ENCODE results near the gene ARHGAP8. TPM values are rescaled to one million over a fixed set of nuclear protein-coding genes. Genes with fewer than 3 reads are reported as not detected.

The ARHGAP8 gene
- total RNA-seq, 1 donor from 2014 or later, result 0.25 TPM

DNA sequence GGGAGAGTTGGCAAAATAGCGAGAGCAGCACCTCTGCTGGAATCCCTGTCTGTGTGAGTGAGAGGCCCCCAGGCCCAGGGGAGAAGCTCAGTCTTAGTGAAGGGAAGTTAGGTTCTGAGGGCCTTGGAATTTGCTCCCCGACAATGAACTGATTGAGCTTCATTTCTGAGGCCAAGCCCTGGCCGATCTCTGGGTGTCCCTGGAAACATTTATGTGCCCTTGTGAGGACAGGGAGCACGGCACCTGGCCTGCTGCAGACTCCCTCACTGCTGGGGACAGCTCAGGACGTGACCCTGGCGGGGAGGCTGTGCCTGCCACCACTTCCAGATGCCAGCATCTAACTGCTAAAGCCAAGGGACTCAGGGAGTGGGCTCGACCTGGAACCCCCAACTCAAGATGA lies 52.0 kb downstream of the ARHGAP8 start:
- TF ChIP-seq, protein P1, sequence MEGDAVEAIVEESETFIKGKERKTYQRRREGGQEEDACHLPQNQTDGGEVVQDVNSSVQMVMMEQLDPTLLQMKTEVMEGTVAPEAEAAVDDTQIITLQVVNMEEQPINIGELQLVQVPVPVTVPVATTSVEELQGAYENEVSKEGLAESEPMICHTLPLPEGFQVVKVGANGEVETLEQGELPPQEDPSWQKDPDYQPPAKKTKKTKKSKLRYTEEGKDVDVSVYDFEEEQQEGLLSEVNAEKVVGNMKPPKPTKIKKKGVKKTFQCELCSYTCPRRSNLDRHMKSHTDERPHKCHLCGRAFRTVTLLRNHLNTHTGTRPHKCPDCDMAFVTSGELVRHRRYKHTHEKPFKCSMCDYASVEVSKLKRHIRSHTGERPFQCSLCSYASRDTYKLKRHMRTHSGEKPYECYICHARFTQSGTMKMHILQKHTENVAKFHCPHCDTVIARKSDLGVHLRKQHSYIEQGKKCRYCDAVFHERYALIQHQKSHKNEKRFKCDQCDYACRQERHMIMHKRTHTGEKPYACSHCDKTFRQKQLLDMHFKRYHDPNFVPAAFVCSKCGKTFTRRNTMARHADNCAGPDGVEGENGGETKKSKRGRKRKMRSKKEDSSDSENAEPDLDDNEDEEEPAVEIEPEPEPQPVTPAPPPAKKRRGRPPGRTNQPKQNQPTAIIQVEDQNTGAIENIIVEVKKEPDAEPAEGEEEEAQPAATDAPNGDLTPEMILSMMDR (IDR thresholded peaks at IDR 0.05), result no peak
- no peak for DNase-seq (ENCODE audit: low spot score)
- H3K27ac Mint-ChIP-seq (ENCODE audit: unreplicated experiment), result no peak overlapping the region
- H3K4me1 Mint-ChIP-seq (ENCODE audit: low read depth), result no peaks in the 10 kb centered on the region
- peaks cover 43% of the 10 kb centered on the region for H3K27me3 Mint-ChIP-seq (ENCODE audit: low read depth)
- no peak overlapping the region for H3K4me3 Mint-ChIP-seq (ENCODE audit: unreplicated experiment)
- H3K9me3 Mint-ChIP-seq (ENCODE audit: low read depth), result no peaks in the 10 kb centered on the region
- H3K36me3 Mint-ChIP-seq (ENCODE audit: low read depth), result peaks cover 2% of the 10 kb centered on the region

DNA sequence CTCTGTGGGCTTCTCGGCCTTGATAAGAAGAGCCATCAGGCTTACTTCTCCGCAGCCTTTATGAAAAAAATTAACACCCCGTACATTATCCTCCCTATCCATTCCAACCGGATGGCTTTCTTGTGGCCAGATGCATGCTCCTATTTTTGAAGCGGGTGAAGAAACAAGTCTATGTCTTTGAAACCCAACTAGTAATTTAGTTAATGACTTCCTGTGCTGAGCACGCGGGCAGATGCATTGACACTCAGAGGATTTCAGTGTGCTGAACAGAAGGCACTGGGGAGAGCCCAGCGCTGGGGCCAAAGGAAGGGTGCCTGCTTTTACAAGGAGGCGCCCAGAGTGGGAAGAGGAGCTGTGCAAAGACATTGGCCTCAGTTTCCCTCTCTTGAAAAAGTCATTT lies 53.3 kb downstream of the ARHGAP8 start:
- H3K36me3 Mint-ChIP-seq (ENCODE audit: low read depth), result peaks cover 2% of the 10 kb centered on the region
- H3K27ac Mint-ChIP-seq (ENCODE audit: unreplicated experiment), result no peak overlapping the region
- H3K27me3 Mint-ChIP-seq (ENCODE audit: low read depth), result peaks cover 39% of the 10 kb centered on the region
- no peak for DNase-seq (ENCODE audit: low spot score)
- no peaks in the 10 kb centered on the region for H3K4me1 Mint-ChIP-seq (ENCODE audit: low read depth)
- no peaks in the 10 kb centered on the region for H3K9me3 Mint-ChIP-seq (ENCODE audit: low read depth)
- no peak overlapping the region for H3K4me3 Mint-ChIP-seq (ENCODE audit: unreplicated experiment)
- TF ChIP-seq, protein P1 (IDR thresholded peaks at IDR 0.05), result no peak

DNA sequence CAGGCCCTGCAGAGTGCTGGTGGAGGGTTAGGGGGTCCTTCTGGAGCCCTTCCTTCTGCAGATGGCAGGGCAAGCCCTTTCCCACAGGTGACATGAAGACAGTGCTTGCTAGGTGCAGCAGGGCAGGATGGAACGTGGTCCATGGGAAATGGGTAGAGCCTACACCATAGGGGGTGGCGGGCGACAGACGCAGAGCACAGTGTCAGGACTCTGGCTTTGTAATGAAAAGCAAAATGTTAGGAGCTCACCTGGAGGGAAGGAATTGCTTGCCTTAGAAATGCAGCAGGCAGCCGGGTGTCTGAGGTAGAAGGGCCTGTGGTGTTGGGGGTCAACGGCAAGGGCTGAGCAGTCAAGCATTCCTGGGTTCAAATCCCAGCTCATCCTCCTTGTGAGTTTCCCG lies 54.9 kb downstream of the ARHGAP8 start:
- DNase-seq (ENCODE audit: low spot score), result no peak
- H3K9me3 Mint-ChIP-seq (ENCODE audit: low read depth), result no peaks in the 10 kb centered on the region
- H3K27me3 Mint-ChIP-seq (ENCODE audit: low read depth), result peaks cover 36% of the 10 kb centered on the region
- TF ChIP-seq, protein P1 (IDR thresholded peaks at IDR 0.05), result no peak
- H3K27ac Mint-ChIP-seq (ENCODE audit: unreplicated experiment), result no peak overlapping the region
- peaks cover 2% of the 10 kb centered on the region for H3K36me3 Mint-ChIP-seq (ENCODE audit: low read depth)
- no peak overlapping the region for H3K4me3 Mint-ChIP-seq (ENCODE audit: unreplicated experiment)
- no peaks in the 10 kb centered on the region for H3K4me1 Mint-ChIP-seq (ENCODE audit: low read depth)

DNA sequence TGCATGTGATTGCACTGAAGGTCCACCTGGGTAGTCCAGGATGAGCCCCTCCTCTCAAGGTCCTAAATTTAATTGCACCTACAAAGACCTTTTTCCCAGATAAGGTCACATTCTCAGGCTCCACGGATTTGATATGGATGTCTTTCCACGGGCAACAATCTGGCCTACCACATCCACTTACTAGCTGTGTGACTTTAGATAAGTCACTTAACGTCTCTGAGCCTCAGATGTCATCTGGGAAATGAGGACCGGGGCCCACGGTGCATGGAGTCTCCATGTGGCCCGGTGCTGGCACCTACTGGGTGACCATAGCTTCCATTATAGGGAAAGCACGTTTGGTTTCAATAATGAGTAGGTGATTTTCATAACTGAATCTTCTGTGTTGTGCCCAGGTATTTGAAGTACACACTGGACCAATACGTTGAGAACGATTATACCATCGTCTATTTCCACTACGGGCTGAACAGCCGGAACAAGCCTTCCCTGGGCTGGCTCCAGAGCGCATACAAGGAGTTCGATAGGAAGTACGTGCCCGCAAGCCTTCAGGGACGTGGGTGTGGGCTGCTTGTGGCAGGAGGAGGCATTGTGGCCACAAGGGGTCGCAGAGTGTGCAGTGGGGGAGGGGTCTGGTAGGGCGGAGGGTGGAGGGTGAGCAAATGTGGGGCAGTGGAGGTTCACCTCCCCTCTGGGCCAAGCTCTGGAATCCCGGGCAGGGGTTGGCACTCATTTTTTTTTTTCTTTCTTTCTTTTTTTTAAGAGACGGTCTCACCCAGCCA lies 55.7 kb downstream of the ARHGAP8 start:
- H3K36me3 Mint-ChIP-seq (ENCODE audit: low read depth), result peaks cover 2% of the 10 kb centered on the region

DNA sequence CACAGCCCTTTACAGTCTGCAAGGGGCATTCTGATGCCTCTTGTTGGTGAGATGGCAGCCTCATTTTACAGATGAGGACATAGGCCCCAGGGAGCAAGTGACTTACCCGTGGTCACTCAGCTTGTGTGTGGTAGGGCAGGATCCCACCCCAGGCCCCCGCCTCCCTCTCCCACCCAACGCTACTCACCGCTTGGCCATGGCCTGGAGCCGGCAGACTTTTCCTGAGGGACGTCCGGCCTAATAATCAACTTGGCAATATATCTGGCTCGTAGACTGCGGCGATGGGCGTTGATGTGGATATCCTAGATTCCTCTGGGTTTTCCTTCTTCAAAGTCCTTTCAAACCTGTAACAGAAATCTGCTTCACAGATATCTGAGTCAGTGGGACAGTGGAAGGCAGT lies 57.1 kb downstream of the ARHGAP8 start:
- H3K4me1 Mint-ChIP-seq (ENCODE audit: low read depth), result no peaks in the 10 kb centered on the region
- H3K27ac Mint-ChIP-seq (ENCODE audit: unreplicated experiment), result no peak overlapping the region
- peaks cover 24% of the 10 kb centered on the region for H3K27me3 Mint-ChIP-seq (ENCODE audit: low read depth)
- DNase-seq (ENCODE audit: low spot score), result no peak
- H3K9me3 Mint-ChIP-seq (ENCODE audit: low read depth), result peaks cover 4% of the 10 kb centered on the region
- TF ChIP-seq, protein P1 (IDR thresholded peaks at IDR 0.05), result no peak
- H3K4me3 Mint-ChIP-seq (ENCODE audit: unreplicated experiment), result no peak overlapping the region
- peaks cover 2% of the 10 kb centered on the region for H3K36me3 Mint-ChIP-seq (ENCODE audit: low read depth)

More for the DNA sequence above, 55.7 kb downstream of the ARHGAP8 start:
- Mint-ChIP-seq H3K9me3 (ENCODE audit: low read depth) (no peaks in the 10 kb centered on the region), H3K4me3 (ENCODE audit: unreplicated experiment) (no peak overlapping the region), H3K27me3 (ENCODE audit: low read depth) (peaks cover 31% of the 10 kb centered on the region), H3K4me1 (ENCODE audit: low read depth) (no peaks in the 10 kb centered on the region), H3K27ac (ENCODE audit: unreplicated experiment) (no peak overlapping the region)
- TF ChIP-seq, protein P1 (IDR thresholded peaks at IDR 0.05), result peak; percentile 64
- no peak for DNase-seq (ENCODE audit: low spot score)

All from chondrocyte (in vitro differentiated cells).